Effector CD4-positive, alpha-beta T cell (primary cell): Measurements from ENCODE around the gene ARHGEF37.
"Not testable (repeated sequence)": the region's sequence is repeated elsewhere in the genome, so short reads cannot be mapped to it uniquely, and the experiment has no call there.

Experiments
- DNase-seq: peaks from one replicate; pipeline ENCODE4 v3.0.0-alpha.2; 2020

Gene ARHGEF37

GRCh38 chr5:149648464-149649393, 67.4 kb downstream of the ARHGEF37 start:
- DNase-seq = not testable (repeated sequence)

- DNase-seq = not testable (repeated sequence)
These were observed 68.4 kb downstream of the ARHGEF37 start for GRCh38 chr5:149649730-149650129.

- DNase-seq = no peak
These were observed 70.4 kb downstream of the ARHGEF37 start for GRCh38 chr5:149651686-149652085.

- DNase-seq = no peak
These were observed 71.4 kb downstream of the ARHGEF37 start for GRCh38 chr5:149652697-149653096.

GRCh38 chr5:149654231-149654630, 72.9 kb downstream of the ARHGEF37 start:
- DNase-seq = no peak

GRCh38 chr5:149654883-149655505, 73.7 kb downstream of the ARHGEF37 start:
- DNase-seq = no peak

- DNase-seq = no peak
These were observed 75.4 kb downstream of the ARHGEF37 start for GRCh38 chr5:149656576-149657182.

- DNase-seq = no peak
These were observed 76.0 kb downstream of the ARHGEF37 start for GRCh38 chr5:149657324-149657723.

- no peak for DNase-seq
These were observed 77.0 kb downstream of the ARHGEF37 start for GRCh38 chr5:149658299-149658698.

GRCh38 chr5:149664083-149664482, 82.8 kb downstream of the ARHGEF37 start:
- no peak for DNase-seq

- no peak for DNase-seq
These were observed 83.5 kb downstream of the ARHGEF37 start for GRCh38 chr5:149664666-149665415.

GRCh38 chr5:149665416-149666175, 84.3 kb downstream of the ARHGEF37 start:
- DNase-seq = no peak

- DNase-seq = no peak
These were observed 85.0 kb downstream of the ARHGEF37 start for GRCh38 chr5:149666212-149666852.

GRCh38 chr5:149667084-149667828, 86.0 kb downstream of the ARHGEF37 start:
- DNase-seq = no peak

GRCh38 chr5:149667829-149668330, 86.6 kb downstream of the ARHGEF37 start:
- no peak for DNase-seq

- DNase-seq = not testable (repeated sequence)
These were observed 88.0 kb downstream of the ARHGEF37 start for GRCh38 chr5:149669273-149669672.

GRCh38 chr5:149671544-149671943, 90.2 kb downstream of the ARHGEF37 start:
- no peak for DNase-seq

GRCh38 chr5:149672701-149673476, 91.6 kb downstream of the ARHGEF37 start:
- DNase-seq = no peak

- DNase-seq = no peak
These were observed 93.4 kb downstream of the ARHGEF37 start for GRCh38 chr5:149674686-149675085.
